Activated B cell treated with CpG ODN at 0.5 μM for 24 hours (primary cell): ENCODE results near the gene MRLN. TPM values are rescaled to one million over a fixed set of nuclear protein-coding genes. Genes with fewer than 3 reads are reported as not detected.

Experiments used
- ATAC-seq: fragments of 200-7000 bp; cut with Tn5 transposase; one replicate; pipeline ENCODE4 v1.10.0; 2021; ENCODE audit warnings: low read depth, mild to moderate bottlenecking, moderate library complexity
- CTCF ChIA-PET: fragments of 350-600 bp; sonication (Branson Sonifier 250); formaldehyde crosslinking; loops from one replicate; lab custom pipeline; 2021; ENCODE audit warnings: antibody characterized with exemption; lab: Charles Lee
- POLR2A ChIA-PET: fragments of 350-600 bp; sonication (Branson Sonifier 250); formaldehyde crosslinking; loops from one replicate; lab custom pipeline; 2021; ENCODE audit warnings: antibody characterized with exemption; lab: Charles Lee
- DNase-seq: peaks from one replicate; pipeline ENCODE4 v3.0.0; 2022
- H3K27ac Mint-ChIP-seq: one replicate; pipeline ENCODE4 v1.8.0; 2020; ENCODE audit warnings: mixed read lengths
- H3K27me3 Mint-ChIP-seq: one replicate; pipeline ENCODE4 v1.8.0; 2021; ENCODE audit warnings: mixed read lengths
- H3K36me3 Mint-ChIP-seq: one replicate; pipeline ENCODE4 v1.8.0; 2021; ENCODE audit warnings: low read depth, mixed read lengths
- H3K4me1 Mint-ChIP-seq: one replicate; pipeline ENCODE4 v1.8.0; 2021; ENCODE audit warnings: mixed read lengths
- H3K4me3 Mint-ChIP-seq: one replicate; pipeline ENCODE4 v1.8.0; 2020; ENCODE audit warnings: mild to moderate bottlenecking, mixed read lengths
- H3K9me3 Mint-ChIP-seq: one replicate; pipeline ENCODE4 v1.8.0; 2020; ENCODE audit warnings: mixed read lengths
- intact Hi-C: fragments of 100-400 bp; cut with micrococcal nuclease; formaldehyde crosslinking; loops from one replicate; pipeline ENCODE4 v1.15.1; 2024
- total RNA-seq: library from RNA; stranded (reverse); gene quantifications from 2 replicates; pipeline ENCODE4 v1.2.3, GENCODE V29; 2022
- TF ChIP-seq, protein P1 (sequence below): fragments of 200-600 bp; IDR thresholded peaks from one replicate; pipeline ENCODE4 v1.8.0; 2022; ENCODE audit warnings: antibody characterized with exemption, mild to moderate bottlenecking

The MRLN gene
- total RNA-seq, 1 donor from 2014 or later: not detected

DNA sequence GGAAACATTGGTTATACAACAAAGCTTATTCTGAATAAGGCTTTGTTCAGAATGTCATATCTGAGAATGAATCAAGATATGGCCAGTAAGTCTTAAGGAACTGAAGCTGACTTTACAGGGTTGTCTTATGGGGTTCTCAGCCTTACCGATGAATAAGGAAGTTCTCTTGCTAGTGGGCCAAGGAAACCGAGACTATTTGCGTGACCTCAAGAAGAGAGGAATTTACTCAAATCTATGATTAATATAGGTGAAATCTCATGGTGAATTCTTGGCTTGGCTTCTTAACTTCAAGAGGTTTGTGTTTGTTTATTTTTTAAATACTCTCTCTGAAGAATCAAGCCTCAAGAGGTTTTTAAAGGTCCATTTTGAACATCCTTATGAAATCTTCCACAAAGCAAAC lies 4.7 kb upstream of the MRLN start:
- ATAC-seq: no peak
- TF ChIP-seq, protein P1, sequence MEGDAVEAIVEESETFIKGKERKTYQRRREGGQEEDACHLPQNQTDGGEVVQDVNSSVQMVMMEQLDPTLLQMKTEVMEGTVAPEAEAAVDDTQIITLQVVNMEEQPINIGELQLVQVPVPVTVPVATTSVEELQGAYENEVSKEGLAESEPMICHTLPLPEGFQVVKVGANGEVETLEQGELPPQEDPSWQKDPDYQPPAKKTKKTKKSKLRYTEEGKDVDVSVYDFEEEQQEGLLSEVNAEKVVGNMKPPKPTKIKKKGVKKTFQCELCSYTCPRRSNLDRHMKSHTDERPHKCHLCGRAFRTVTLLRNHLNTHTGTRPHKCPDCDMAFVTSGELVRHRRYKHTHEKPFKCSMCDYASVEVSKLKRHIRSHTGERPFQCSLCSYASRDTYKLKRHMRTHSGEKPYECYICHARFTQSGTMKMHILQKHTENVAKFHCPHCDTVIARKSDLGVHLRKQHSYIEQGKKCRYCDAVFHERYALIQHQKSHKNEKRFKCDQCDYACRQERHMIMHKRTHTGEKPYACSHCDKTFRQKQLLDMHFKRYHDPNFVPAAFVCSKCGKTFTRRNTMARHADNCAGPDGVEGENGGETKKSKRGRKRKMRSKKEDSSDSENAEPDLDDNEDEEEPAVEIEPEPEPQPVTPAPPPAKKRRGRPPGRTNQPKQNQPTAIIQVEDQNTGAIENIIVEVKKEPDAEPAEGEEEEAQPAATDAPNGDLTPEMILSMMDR: no peak
- CTCF ChIA-PET: no interaction called here
- Mint-ChIP-seq H3K27me3 (peaks cover 4% of the 10 kb centered on the region), H3K36me3 (no peaks in the 10 kb centered on the region), H3K27ac (no peak overlapping the region), H3K4me3 (no peak overlapping the region), H3K4me1 (no peaks in the 10 kb centered on the region), H3K9me3 (peaks cover 4% of the 10 kb centered on the region)
- POLR2A ChIA-PET: no interaction called here
- no peak for DNase-seq
- intact Hi-C loops: no loop called here

GRCh38 chr10:59754951-59755350 lies 1.7 kb upstream of the MRLN start:
- H3K9me3 Mint-ChIP-seq: no peaks in the 10 kb centered on the region
- ChIA-PET POLR2A (no interaction called here), CTCF (no interaction called here)
- DNase-seq: no peak
- TF ChIP-seq, protein P1: no peak
- no peaks in the 10 kb centered on the region for H3K36me3 Mint-ChIP-seq
- no peak for ATAC-seq
- peaks cover 2% of the 10 kb centered on the region for H3K27me3 Mint-ChIP-seq
- no peak overlapping the region for H3K27ac Mint-ChIP-seq
- no peaks in the 10 kb centered on the region for H3K4me1 Mint-ChIP-seq
- no peak overlapping the region for H3K4me3 Mint-ChIP-seq
- intact Hi-C loops: no loop called here

DNA sequence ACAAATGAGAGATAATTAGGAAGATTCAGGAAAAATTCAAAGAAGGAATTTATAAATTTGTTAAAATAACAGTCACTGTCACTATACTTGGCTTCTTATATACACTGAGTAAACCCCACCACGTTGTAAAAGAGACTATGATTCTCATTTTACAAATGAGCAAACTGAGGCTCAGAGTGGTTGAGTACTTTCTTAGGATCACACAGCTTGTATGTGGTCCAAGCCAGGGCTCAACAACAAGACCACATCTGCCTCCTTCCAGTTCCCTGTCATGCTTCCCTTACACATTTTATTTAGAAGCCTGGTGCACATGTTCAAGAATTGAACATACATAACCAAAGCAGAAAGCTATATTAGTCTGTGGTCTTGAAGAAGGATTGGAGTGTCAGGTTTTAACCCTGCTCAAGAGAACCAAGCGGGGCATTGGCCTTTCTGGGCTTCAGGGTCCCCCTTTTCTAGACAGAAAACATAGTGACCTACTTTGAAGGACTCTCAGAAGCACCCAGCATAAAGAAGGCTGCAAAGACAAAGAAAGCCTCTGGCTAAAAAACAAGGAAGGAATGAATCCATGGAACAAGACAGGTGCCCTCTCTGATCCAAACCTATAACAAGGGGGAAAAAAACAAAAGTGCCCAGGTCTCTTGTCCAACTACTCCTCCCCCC lies 846 bp downstream of the MRLN start:
- ATAC-seq: no peak
- Mint-ChIP-seq H3K9me3 (no peaks in the 10 kb centered on the region), H3K36me3 (no peaks in the 10 kb centered on the region), H3K4me1 (no peaks in the 10 kb centered on the region), H3K27ac (no peak overlapping the region), H3K27me3 (peaks cover 8% of the 10 kb centered on the region), H3K4me3 (no peak overlapping the region)
- intact Hi-C loops: no loop called here
- TF ChIP-seq, protein P1: no peak
- CTCF ChIA-PET: no interaction called here
- DNase-seq: no peak
- POLR2A ChIA-PET: no interaction called here

GRCh38 chr10:59750155-59750945 lies 2.9 kb downstream of the MRLN start:
- no peak for DNase-seq
- POLR2A ChIA-PET: no interaction called here
- Mint-ChIP-seq H3K9me3 (no peaks in the 10 kb centered on the region), H3K4me1 (no peaks in the 10 kb centered on the region), H3K27me3 (peaks cover 11% of the 10 kb centered on the region), H3K36me3 (no peaks in the 10 kb centered on the region), H3K4me3 (no peak overlapping the region), H3K27ac (no peak overlapping the region)
- intact Hi-C loops: no loop called here
- no peak for ATAC-seq
- TF ChIP-seq, protein P1: no peak
- CTCF ChIA-PET: no interaction called here

GRCh38 chr10:59748834-59749233 lies 4.4 kb downstream of the MRLN start:
- Mint-ChIP-seq H3K27me3 (peaks cover 11% of the 10 kb centered on the region), H3K4me3 (no peak overlapping the region), H3K9me3 (peaks cover 3% of the 10 kb centered on the region), H3K27ac (no peak overlapping the region), H3K4me1 (no peaks in the 10 kb centered on the region), H3K36me3 (no peaks in the 10 kb centered on the region)
- intact Hi-C loops: no loop called here
- DNase-seq (no peak), ATAC-seq (no peak)
- CTCF ChIA-PET: no interaction called here
- TF ChIP-seq, protein P1: no peak
- POLR2A ChIA-PET: no interaction called here
